Adrenal gland (tissue), 5 donors: ENCODE measurements around the gene BPGM.

Experiments
- POLR2A ChIP-seq, 2 donors: fragments of 450-650 bp; IDR thresholded peaks; one replicate each; pipeline ENCODE4 v1.6.1; 2017; ENCODE audit warnings: antibody characterized with exemption in 2 of 2, mild to moderate bottlenecking in 2 of 2, moderate library complexity in 1 of 2
- TF ChIP-seq, protein P1 (sequence below), 6 experiments: fragments of 450-650 bp in 4 of 6; fragments of 200-600 bp in 2 of 6; sonication (generic) in 1 of 6; IDR thresholded peaks; 1 replicate in 5 of 6; 2 replicates in 1 of 6; pipeline versions ENCODE4 v1.5.1 to v1.8.0; 2016 to 2021; ENCODE audit warnings: antibody characterized with exemption in 6 of 6, mild to moderate bottlenecking in 2 of 6, moderate library complexity in 1 of 6
- donor health status: DM: no; HTN: no; CAD: no.

DNA sequence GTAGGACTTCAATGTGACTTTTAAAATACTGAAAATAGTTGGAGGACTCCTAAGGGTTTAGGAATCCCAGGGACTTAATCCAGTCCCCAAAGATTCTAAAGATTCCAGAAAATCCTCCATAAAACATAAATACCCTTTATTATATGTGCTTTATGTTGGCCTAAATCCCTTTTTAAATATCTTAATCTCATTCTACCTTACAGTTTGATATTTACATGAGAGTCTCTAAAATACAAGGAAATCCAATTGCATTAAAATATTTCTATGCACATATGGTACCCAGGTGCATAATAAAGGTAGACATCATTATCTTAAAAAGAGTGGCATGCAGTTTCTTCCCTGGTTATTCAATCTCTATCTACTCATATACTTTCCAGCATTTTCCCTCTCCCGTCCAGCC is 51.8 kb downstream of the BPGM start:
- TF ChIP-seq, protein P1, sequence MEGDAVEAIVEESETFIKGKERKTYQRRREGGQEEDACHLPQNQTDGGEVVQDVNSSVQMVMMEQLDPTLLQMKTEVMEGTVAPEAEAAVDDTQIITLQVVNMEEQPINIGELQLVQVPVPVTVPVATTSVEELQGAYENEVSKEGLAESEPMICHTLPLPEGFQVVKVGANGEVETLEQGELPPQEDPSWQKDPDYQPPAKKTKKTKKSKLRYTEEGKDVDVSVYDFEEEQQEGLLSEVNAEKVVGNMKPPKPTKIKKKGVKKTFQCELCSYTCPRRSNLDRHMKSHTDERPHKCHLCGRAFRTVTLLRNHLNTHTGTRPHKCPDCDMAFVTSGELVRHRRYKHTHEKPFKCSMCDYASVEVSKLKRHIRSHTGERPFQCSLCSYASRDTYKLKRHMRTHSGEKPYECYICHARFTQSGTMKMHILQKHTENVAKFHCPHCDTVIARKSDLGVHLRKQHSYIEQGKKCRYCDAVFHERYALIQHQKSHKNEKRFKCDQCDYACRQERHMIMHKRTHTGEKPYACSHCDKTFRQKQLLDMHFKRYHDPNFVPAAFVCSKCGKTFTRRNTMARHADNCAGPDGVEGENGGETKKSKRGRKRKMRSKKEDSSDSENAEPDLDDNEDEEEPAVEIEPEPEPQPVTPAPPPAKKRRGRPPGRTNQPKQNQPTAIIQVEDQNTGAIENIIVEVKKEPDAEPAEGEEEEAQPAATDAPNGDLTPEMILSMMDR (IDR thresholded peaks at IDR 0.05): no peak
- no peak for TF ChIP-seq POLR2A (IDR thresholded peaks at IDR 0.05)
